Memory B cell (primary cell): ENCODE data around the gene CACTIN.
"Not testable (repeated sequence)": the region's sequence is repeated elsewhere in the genome, so short reads cannot be mapped to it uniquely, and the experiment has no call there.

ENCODE experiments used
- ATAC-seq: fragments of 150-1000 bp; cut with Tn5 transposase; 2 replicates; pipeline ENCODE4 v1.10.0; 2021; ENCODE audit warnings: low read depth, mild to moderate bottlenecking, moderate library complexity
- DNase-seq, 2 donors: peaks; one replicate each; pipeline ENCODE4 v3.0.0; 2022; ENCODE audit warnings: low spot score in 2 of 2
- H3K27ac Mint-ChIP-seq: one replicate; pipeline ENCODE4 v1.8.0; 2022; ENCODE audit warnings: mild to moderate bottlenecking, moderate library complexity, mixed read lengths
- H3K27me3 Mint-ChIP-seq: one replicate; pipeline ENCODE4 v1.8.0; 2022; ENCODE audit warnings: mixed read lengths
- H3K36me3 Mint-ChIP-seq: one replicate; pipeline ENCODE4 v1.8.0; 2022; ENCODE audit warnings: mild to moderate bottlenecking, mixed read lengths
- H3K4me1 Mint-ChIP-seq: one replicate; pipeline ENCODE4 v1.8.0; 2022; ENCODE audit warnings: mixed read lengths
- H3K4me3 Mint-ChIP-seq: one replicate; pipeline ENCODE4 v1.8.0; 2022; ENCODE audit warnings: mild to moderate bottlenecking, moderate library complexity, mixed read lengths
- H3K9me3 Mint-ChIP-seq: one replicate; pipeline ENCODE4 v1.8.0; 2022; ENCODE audit warnings: mixed read lengths

The CACTIN gene

DNA sequence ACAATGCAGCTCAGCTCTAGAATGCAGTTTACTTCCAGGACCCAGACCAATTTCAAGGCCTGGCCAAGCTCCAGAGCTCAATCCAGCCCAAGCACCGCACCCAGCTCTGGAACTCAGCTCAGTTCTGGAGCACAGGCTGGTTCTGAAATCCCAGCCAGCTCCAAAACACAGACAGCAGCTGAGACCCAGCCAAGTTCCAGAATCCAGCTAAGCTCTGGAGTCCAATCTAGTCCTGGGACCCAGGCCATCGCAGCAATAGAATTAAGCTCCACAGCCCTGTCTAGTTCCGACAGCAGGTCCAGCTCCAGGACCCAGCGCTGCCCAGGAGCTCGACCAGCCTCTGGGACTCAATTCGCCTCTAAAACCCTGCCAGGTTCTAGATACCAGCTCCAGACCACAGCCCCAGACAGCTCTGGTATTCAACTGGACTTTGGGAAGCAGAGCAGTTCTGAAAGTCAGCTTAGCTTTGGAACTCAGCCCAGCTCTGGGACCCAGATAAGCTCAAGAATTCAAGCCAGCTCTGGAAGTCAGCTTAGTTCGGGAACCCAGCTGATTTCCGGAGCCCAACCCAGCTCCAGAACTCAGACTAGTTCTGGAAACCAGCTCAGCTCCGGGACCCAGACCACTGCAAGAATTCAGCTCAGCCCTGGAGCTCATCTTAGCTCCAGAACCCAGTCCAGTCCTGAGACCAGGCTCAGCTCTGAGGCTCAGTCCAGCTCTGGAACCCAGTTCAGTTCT, 34.5 kb downstream of the CACTIN start:
- DNase-seq = no peak
- Mint-ChIP-seq H3K36me3 (no peaks in the 10 kb centered on the region), H3K27me3 (peaks cover 3% of the 10 kb centered on the region), H3K4me1 (no peaks in the 10 kb centered on the region), H3K9me3 (no peaks in the 10 kb centered on the region), H3K4me3 (no peak overlapping the region), H3K27ac (no peak overlapping the region)
- no peak for ATAC-seq

- ATAC-seq (no peak), DNase-seq (no peak)
- Mint-ChIP-seq H3K36me3 (no peaks in the 10 kb centered on the region), H3K27me3 (peaks cover 3% of the 10 kb centered on the region), H3K4me1 (no peaks in the 10 kb centered on the region), H3K4me3 (no peak overlapping the region), H3K27ac (no peak overlapping the region), H3K9me3 (no peaks in the 10 kb centered on the region)
These were observed 35.5 kb downstream of the CACTIN start for GRCh38 chr19:3590991-3591659.

DNA sequence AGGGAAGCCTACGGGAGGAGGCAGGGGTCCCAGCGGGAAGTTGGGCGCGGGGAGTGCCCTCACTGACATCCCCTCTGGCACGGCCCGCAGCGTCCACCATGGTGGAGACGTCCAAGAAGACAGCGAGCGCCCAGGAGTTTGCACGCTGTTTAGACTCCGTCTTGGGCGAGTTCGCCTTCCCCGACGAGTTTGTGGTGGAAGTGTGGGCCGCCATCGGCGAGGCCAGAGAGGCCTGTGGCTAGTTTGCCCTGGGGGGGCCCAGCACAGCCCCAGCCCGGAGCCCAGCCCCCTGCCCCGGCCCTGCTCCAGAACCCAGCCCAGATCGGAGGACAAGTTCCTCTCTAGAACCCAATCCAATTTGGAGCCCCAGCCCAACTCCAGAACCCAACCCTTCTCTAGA, 36.6 kb downstream of the CACTIN start:
- no peak for ATAC-seq
- no peaks in the 10 kb centered on the region for H3K4me1 Mint-ChIP-seq
- H3K4me3 Mint-ChIP-seq = no peak overlapping the region
- H3K27ac Mint-ChIP-seq = no peak overlapping the region
- no peaks in the 10 kb centered on the region for H3K9me3 Mint-ChIP-seq
- no peaks in the 10 kb centered on the region for H3K36me3 Mint-ChIP-seq
- peaks cover 3% of the 10 kb centered on the region for H3K27me3 Mint-ChIP-seq
- DNase-seq = no peak

GRCh38 chr19:3589439-3589838, 37.2 kb downstream of the CACTIN start:
- ATAC-seq (no peak), DNase-seq (no peak)
- Mint-ChIP-seq H3K27ac (no peak overlapping the region), H3K27me3 (peaks cover 3% of the 10 kb centered on the region), H3K9me3 (no peaks in the 10 kb centered on the region), H3K36me3 (no peaks in the 10 kb centered on the region), H3K4me1 (no peaks in the 10 kb centered on the region), H3K4me3 (no peak overlapping the region)

DNA sequence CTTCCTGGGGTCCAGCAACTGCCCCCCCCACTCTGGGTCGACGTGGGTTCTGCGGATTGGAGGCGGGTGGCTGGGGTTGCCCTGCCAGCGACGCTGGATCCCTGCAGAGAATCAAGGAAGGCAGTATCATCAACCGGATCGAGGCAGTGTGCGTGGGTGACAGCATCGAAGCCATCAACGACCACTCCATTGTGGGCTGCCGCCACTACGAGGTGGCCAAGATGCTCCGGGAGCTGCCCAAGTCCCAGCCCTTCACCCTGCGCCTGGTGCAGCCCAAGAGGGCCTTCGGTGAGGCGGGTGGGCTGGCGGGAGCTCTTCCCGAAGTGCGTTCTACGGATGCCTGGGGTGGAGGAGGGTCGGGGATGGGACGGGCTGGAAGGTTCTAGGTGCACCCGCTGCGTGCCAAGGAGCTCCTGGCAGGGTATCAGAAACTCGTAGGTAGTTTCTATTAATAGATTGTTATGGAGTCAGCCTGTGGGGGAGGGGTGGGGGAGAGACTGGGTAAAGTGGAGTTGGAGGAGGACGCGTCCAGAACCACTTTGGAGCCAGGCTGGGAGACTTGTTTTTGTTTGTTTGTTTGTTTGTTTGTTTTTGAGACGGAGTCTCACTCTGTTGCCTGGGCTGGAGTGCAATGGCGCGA, 39.8 kb downstream of the CACTIN start:
- DNase-seq (no peak), ATAC-seq (no peak)
- no peak overlapping the region for H3K4me3 Mint-ChIP-seq
- no peak overlapping the region for H3K27ac Mint-ChIP-seq
- peaks cover 3% of the 10 kb centered on the region for H3K27me3 Mint-ChIP-seq
- no peaks in the 10 kb centered on the region for H3K4me1 Mint-ChIP-seq
- no peaks in the 10 kb centered on the region for H3K9me3 Mint-ChIP-seq
- no peaks in the 10 kb centered on the region for H3K36me3 Mint-ChIP-seq

GRCh38 chr19:3586127-3586626, 40.4 kb downstream of the CACTIN start:
- Mint-ChIP-seq H3K27ac (no peak overlapping the region), H3K36me3 (no peaks in the 10 kb centered on the region), H3K4me3 (no peak overlapping the region), H3K9me3 (no peaks in the 10 kb centered on the region), H3K4me1 (no peaks in the 10 kb centered on the region), H3K27me3 (peaks cover 3% of the 10 kb centered on the region)
- peak; percentile 27 for ATAC-seq
- peak in 1 of 2 donors; percentile 42 for DNase-seq

GRCh38 chr19:3585301-3586126, 41.1 kb downstream of the CACTIN start, which contains the start of gene GIPC3:
TSS of gene GIPC3 (plus strand) at chr19:3585478. CDS start at chr19:3585598, 120 bp downstream.
- Mint-ChIP-seq H3K27ac (no peak within 1 kb of the TSS), H3K9me3 (no peaks in the 10 kb centered on the region), H3K27me3 (peaks cover 3% of the 10 kb centered on the region), H3K4me1 (no peaks in the 10 kb centered on the region), H3K4me3 (no peak within 1 kb of the TSS), H3K36me3 (no peaks in the 10 kb centered on the region)
- DNase-seq (no peak), ATAC-seq (no peak)

GRCh38 chr19:3584036-3584802, 42.4 kb downstream of the CACTIN start:
- H3K9me3 Mint-ChIP-seq, ATAC-seq: not testable (repeated sequence)

DNA sequence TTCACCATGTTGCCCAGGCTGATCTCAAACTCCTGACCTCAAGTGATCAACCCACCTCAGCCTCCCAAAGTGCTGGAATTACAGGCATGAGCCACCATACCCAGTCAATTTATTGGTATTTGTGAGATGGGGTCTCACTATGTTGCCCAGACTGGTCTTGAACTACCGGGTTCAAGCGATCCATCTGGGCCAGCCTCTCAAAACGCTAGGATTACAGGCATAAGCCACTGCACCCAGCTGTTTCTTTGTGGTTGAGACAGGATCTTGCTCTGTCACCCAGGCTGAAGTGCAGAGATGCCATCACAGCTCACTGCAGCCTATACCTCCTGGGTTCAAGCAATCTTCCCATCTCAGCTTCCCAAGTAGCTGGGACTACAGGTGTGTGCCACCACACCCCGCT, 44.8 kb downstream of the CACTIN start:
- not testable (repeated sequence) for H3K4me3 Mint-ChIP-seq, H3K36me3 Mint-ChIP-seq, H3K27ac Mint-ChIP-seq, ATAC-seq, H3K9me3 Mint-ChIP-seq, DNase-seq, H3K27me3 Mint-ChIP-seq, H3K4me1 Mint-ChIP-seq

More at GRCh38 chr19:3584036-3584802, 42.4 kb downstream of the CACTIN start:
- not testable (repeated sequence) for H3K27me3 Mint-ChIP-seq, H3K4me3 Mint-ChIP-seq, H3K4me1 Mint-ChIP-seq, H3K27ac Mint-ChIP-seq, DNase-seq, H3K36me3 Mint-ChIP-seq

DNA sequence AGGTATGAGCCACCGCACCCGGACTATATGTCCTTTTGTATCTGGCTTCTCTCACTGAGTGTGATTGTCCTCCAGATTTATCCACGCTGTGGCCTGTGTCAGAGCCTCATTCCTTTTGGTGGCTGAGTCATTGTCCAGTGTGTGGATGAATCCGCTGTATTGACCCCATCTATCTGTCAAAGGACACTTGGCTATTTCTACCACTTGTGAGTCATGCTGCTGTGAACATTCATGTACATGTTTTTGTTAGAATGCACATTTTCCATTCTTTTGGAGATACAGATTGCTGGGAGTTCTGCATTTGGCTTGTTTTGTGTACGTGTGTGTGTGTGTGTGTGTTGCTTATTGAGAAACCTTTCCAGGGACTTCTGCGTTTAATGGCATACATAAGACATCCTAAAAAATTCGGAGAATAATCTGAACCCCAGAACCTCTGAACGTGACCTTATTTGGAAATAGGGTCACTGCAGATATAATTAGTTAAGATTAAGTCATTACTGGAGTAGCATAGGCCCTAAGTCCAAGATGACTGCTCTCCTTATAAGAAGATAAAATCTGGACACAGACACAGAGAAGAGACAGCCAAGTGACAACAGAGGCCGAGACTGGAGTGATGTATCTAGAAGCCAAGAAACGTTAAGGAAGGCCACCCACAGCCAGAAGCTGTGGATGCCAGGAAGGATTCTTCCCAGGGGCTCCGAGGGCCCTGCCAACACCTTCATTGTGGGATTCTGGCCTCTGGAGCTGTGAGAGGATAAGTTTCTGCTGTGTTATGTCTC, 46.2 kb downstream of the CACTIN start:
- Mint-ChIP-seq H3K4me1 (no peaks in the 10 kb centered on the region), H3K36me3 (peaks cover 3% of the 10 kb centered on the region), H3K27ac (no peak overlapping the region), H3K27me3 (peaks cover 1% of the 10 kb centered on the region), H3K9me3 (no peaks in the 10 kb centered on the region), H3K4me3 (no peak overlapping the region)
- ATAC-seq (no peak), DNase-seq (no peak)

GRCh38 chr19:3578390-3578789, 48.2 kb downstream of the CACTIN start:
- Mint-ChIP-seq H3K4me3 (no peak overlapping the region), H3K27me3 (peaks cover 1% of the 10 kb centered on the region), H3K9me3 (no peaks in the 10 kb centered on the region), H3K27ac (no peak overlapping the region), H3K36me3 (peaks cover 8% of the 10 kb centered on the region), H3K4me1 (peaks cover 2% of the 10 kb centered on the region)
- no peak for DNase-seq
- no peak for ATAC-seq

DNA sequence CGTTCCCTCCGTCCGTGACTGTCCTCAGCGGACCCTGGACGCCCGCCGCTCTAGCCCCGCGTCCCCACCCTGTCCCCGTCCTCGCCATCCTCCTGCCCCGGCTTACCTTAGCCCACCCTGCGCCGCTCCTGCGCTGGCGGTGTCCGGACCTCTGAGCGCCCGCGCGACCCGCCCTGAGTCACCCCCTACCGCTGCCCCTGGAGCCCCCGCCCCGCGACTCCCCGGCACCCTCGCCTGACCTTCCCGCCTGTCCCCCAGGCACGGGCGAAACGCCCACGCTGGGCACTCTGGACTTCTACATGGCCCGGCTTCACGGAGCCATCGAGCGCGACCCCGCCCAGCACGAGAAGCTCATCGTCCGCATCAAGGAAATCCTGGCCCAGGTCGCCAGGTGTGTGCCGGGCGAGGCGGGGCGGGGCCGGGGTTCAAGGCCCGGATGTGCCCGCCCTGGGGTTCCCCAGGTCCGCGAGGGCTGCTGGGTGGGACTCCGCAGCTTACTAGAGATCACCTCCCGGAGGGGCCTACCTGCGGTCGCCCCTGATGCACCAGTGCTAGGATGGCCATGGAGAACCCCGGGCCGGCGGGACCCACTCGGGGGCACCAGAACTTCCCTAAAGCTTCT, 48.8 kb downstream of the CACTIN start:
- no peak for ATAC-seq
- H3K27ac Mint-ChIP-seq = no peak overlapping the region
- H3K4me1 Mint-ChIP-seq = peaks cover 2% of the 10 kb centered on the region
- peaks cover 8% of the 10 kb centered on the region for H3K36me3 Mint-ChIP-seq
- DNase-seq = no peak
- H3K9me3 Mint-ChIP-seq = no peaks in the 10 kb centered on the region
- H3K27me3 Mint-ChIP-seq = no peaks in the 10 kb centered on the region
- H3K4me3 Mint-ChIP-seq = peak overlapping the region; percentile 21
